ENCODE measurements around the gene ACTRT2. TPM values are rescaled to one million over a fixed set of nuclear protein-coding genes. Genes with fewer than 3 reads are reported as not detected.

ACTRT2 gene
- total and polyA plus RNA-seq, 11 donors, result not detected

GRCh38 chr1:2985067-2985561 lies 36.2 kb upstream of the ACTRT2 start:
- ATAC-seq (no peak), DNase-seq (peak in 2 of 5 donors; percentile 13 to 52)
- H3K4me3 ChIP-seq, result no peak overlapping the region
- 43 to 63% (median 55%) methylated on average over 11 to 17 of the region's 17 CpGs for whole genome bisulfite sequencing, 4 donors
- H3K4me1 ChIP-seq, result peaks cover 0 to 6% (median 0%) of the 10 kb centered on the region in 12 donors
- no peak overlapping the region for H3K27ac ChIP-seq
- intact Hi-C loops (cut with DNase I), result no loop called here
- TF ChIP-seq CTCF (IDR thresholded peaks at IDR 0.05) (no peak), POLR2A (IDR thresholded peaks at IDR 0.05) (no peak)
- no peaks in the 10 kb centered on the region for H3K9me3 ChIP-seq
- no peaks in the 10 kb centered on the region for H3K36me3 ChIP-seq
- H3K27me3 ChIP-seq, result peaks cover 0 to 5% (median 0%) of the 10 kb centered on the region in 9 donors

- TF ChIP-seq POLR2A (IDR thresholded peaks at IDR 0.05), result no peak
- no peak for TF ChIP-seq CTCF (IDR thresholded peaks at IDR 0.05)
- WGBS, 4 donors, result 92 to 94% (median 93%) methylated on average over 5 of the region's 5 CpGs
- ATAC-seq (no peak), DNase-seq (no peak)
- Histone ChIP-seq H3K9me3 (no peaks in the 10 kb centered on the region), H3K27me3 (peaks cover 0 to 9% (median 0%) of the 10 kb centered on the region in 9 donors), H3K36me3 (no peaks in the 10 kb centered on the region), H3K4me1 (no peaks in the 10 kb centered on the region), H3K4me3 (no peak overlapping the region), H3K27ac (no peak overlapping the region)
- intact Hi-C loops (cut with DNase I), result no loop called here
Observed at GRCh38 chr1:2985694-2986548, 35.3 kb upstream of the ACTRT2 start.

GRCh38 chr1:2986549-2987305 lies 34.5 kb upstream of the ACTRT2 start:
- no peak for DNase-seq
- Histone ChIP-seq H3K27ac (no peak overlapping the region), H3K27me3 (peaks cover 0 to 9% (median 0%) of the 10 kb centered on the region in 9 donors), H3K9me3 (no peaks in the 10 kb centered on the region), H3K36me3 (no peaks in the 10 kb centered on the region), H3K4me1 (no peaks in the 10 kb centered on the region), H3K4me3 (no peak overlapping the region)
- intact Hi-C loops (cut with DNase I), result no loop called here
- WGBS, 4 donors, result 85 to 88% (median 87%) methylated on average over 10 of the region's 10 CpGs
- no peak for ATAC-seq
- no peak for TF ChIP-seq CTCF (IDR thresholded peaks at IDR 0.05)
- no peak for TF ChIP-seq POLR2A (IDR thresholded peaks at IDR 0.05)

- H3K27me3 ChIP-seq, result peaks cover 0 to 9% (median 0%) of the 10 kb centered on the region in 9 donors
- 83 to 94% (median 85%) methylated on average over 7 to 16 of the region's 16 CpGs for WGBS, 4 donors
Observed at GRCh38 chr1:2987773-2988172, 33.5 kb upstream of the ACTRT2 start.

More at GRCh38 chr1:2987773-2988172, 33.5 kb upstream of the ACTRT2 start:
- ATAC-seq, result no peak
- H3K27ac ChIP-seq, result no peak overlapping the region
- peak in 1 of 5 donors; percentile 41 for DNase-seq
- no peaks in the 10 kb centered on the region for H3K4me1 ChIP-seq
- H3K36me3 ChIP-seq, result no peaks in the 10 kb centered on the region
- H3K4me3 ChIP-seq, result no peak overlapping the region
- intact Hi-C loops (cut with DNase I), result no loop called here
- TF ChIP-seq CTCF (IDR thresholded peaks at IDR 0.05), result no peak
- no peak for TF ChIP-seq POLR2A (IDR thresholded peaks at IDR 0.05)
- peaks cover 0 to under 1% (median 0%) of the 10 kb centered on the region in 12 donors for H3K9me3 ChIP-seq
